B cell (primary cell): ENCODE results near the gene UBE2D3.

Experiments used
- CTCF ChIP-seq: fragments of 200-600 bp; IDR thresholded peaks from one replicate; pipeline ENCODE4 v1.8.0; 2022; ENCODE audit warnings: antibody characterized with exemption, mild to moderate bottlenecking
- EZH2 ChIP-seq: IDR thresholded peaks from 2 replicates; pipeline ENCODE4 v1.6.1; 2012; ENCODE audit warnings: borderline replicate concordance, low read depth, mild to moderate bottlenecking, moderate library complexity, low read length; ENCODE audit not compliant: insufficient read depth, poor library complexity, severe bottlenecking

DNA sequence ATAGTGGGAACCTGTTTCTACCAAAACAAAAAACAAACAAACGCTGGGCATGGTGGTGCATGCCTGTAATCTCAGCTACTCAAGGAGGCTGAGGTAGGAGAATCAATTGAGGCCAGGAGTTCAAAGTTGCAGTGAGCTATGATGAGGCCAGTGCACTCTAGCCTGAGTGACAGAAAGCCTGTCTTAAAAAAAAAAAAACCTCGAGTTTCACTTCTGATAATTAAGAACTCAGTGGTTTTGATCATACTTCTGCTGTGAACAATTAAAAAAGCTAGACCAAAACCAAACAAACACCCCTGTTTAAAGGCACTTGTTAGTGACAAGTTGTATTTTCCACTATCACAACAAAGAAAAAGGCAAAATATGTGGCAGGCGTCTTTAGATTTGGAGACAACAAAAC is 15.0 kb upstream of the UBE2D3 start:
- no peak for TF ChIP-seq CTCF
- TF ChIP-seq EZH2 = no peak
